Endometrial microvascular endothelial cells (primary cell): Measurements from ENCODE around the gene SPINK4. TPM values are rescaled to one million over a fixed set of nuclear protein-coding genes. Genes with fewer than 3 reads are reported as not detected.

Source experiments
- in situ Hi-C: cut with HindIII; loops from 2 replicates; pipeline ENCODE4 v1.10.0; 2017; ENCODE audit warnings: low sequenced_read_pairs, low pct_unique_long_range_greater_than_20kb; ENCODE audit errors: inconsistent ontology term
- total RNA-seq: library from RNA; depleted of rRNA; stranded (reverse); fragments of >200 nt; gene quantifications from one replicate; pipeline ENCODE4 v1.2.3, GENCODE V29; 2015; ENCODE audit errors: inconsistent ontology term

The SPINK4 gene
- total RNA-seq, 1 donor from 2014 or later = not detected

- in situ Hi-C loops = no loop called here
Measured at GRCh38 chr9:33249983-33250382, 10.0 kb downstream of the SPINK4 start.

- in situ Hi-C loops = no loop called here
Measured at GRCh38 chr9:33250458-33250995, 10.6 kb downstream of the SPINK4 start.

- in situ Hi-C loops = no loop called here
Measured at GRCh38 chr9:33254211-33254610, 14.2 kb downstream of the SPINK4 start.

- in situ Hi-C loops = no loop called here
Measured at GRCh38 chr9:33255014-33255413, 15.0 kb downstream of the SPINK4 start.

- in situ Hi-C loops = no loop called here
Measured at GRCh38 chr9:33255471-33255870, 15.5 kb downstream of the SPINK4 start.

GRCh38 chr9:33256236-33256635, 16.3 kb downstream of the SPINK4 start:
- in situ Hi-C loops = no loop called here

- in situ Hi-C loops = no loop called here
Measured at GRCh38 chr9:33257276-33257675, 17.3 kb downstream of the SPINK4 start.

GRCh38 chr9:33260372-33260771, 20.4 kb downstream of the SPINK4 start:
- in situ Hi-C loops = no loop called here

GRCh38 chr9:33263131-33264002, 23.4 kb downstream of the SPINK4 start:
- in situ Hi-C loops = no loop called here

- in situ Hi-C loops = no loop called here
Measured at GRCh38 chr9:33264003-33264472, 24.1 kb downstream of the SPINK4 start.

GRCh38 chr9:33264473-33265177, 24.7 kb downstream of the SPINK4 start, which contains the start of the genes BAG1 and CHMP5:
TSS of gene BAG1 (minus strand) at chr9:33264708.
TSS of gene CHMP5 (plus strand) at chr9:33265049. CDS start at chr9:33265079, 30 bp downstream.
- in situ Hi-C loops = no loop called here

GRCh38 chr9:33265211-33265865, 25.4 kb downstream of the SPINK4 start:
- in situ Hi-C loops = no loop called here

- in situ Hi-C loops = no loop called here
Measured at GRCh38 chr9:33267151-33267767, 27.3 kb downstream of the SPINK4 start.

- in situ Hi-C loops = no loop called here
Measured at GRCh38 chr9:33270146-33270545, 30.2 kb downstream of the SPINK4 start.

GRCh38 chr9:33272061-33272460, 32.1 kb downstream of the SPINK4 start:
- in situ Hi-C loops = no loop called here

GRCh38 chr9:33273266-33273971, 33.5 kb downstream of the SPINK4 start:
- in situ Hi-C loops = no loop called here

GRCh38 chr9:33273972-33274328, 34.0 kb downstream of the SPINK4 start:
- in situ Hi-C loops = no loop called here

GRCh38 chr9:33277484-33277883, 37.5 kb downstream of the SPINK4 start:
- in situ Hi-C loops = loop anchor here (25.0 kb wide), 1 partner anchor 185 kb away; the partner anchor contains the start of gene NOL6
